A172 (cell line): ENCODE data around the gene B4GALNT4. TPM values are rescaled to one million over a fixed set of nuclear protein-coding genes. Genes with fewer than 3 reads are reported as not detected.
"Not testable (repeated sequence)": the region's sequence is repeated elsewhere in the genome, so short reads cannot be mapped to it uniquely, and the experiment has no call there.

Experiments used
- DNase-seq: peaks from one replicate; pipeline ENCODE4 v3.0.0-alpha.2; 2015; ENCODE audit warnings: low spot score
- total RNA-seq: library from RNA; depleted of rRNA; stranded (reverse); fragments of >200 nt; shearing (Covaris generic); gene quantifications from 2 replicates; pipeline ENCODE4 v1.2.3, GENCODE V29; 2014

B4GALNT4 gene
- total RNA-seq, 1 experiment from 2014 or later, result 27.9 TPM

DNA sequence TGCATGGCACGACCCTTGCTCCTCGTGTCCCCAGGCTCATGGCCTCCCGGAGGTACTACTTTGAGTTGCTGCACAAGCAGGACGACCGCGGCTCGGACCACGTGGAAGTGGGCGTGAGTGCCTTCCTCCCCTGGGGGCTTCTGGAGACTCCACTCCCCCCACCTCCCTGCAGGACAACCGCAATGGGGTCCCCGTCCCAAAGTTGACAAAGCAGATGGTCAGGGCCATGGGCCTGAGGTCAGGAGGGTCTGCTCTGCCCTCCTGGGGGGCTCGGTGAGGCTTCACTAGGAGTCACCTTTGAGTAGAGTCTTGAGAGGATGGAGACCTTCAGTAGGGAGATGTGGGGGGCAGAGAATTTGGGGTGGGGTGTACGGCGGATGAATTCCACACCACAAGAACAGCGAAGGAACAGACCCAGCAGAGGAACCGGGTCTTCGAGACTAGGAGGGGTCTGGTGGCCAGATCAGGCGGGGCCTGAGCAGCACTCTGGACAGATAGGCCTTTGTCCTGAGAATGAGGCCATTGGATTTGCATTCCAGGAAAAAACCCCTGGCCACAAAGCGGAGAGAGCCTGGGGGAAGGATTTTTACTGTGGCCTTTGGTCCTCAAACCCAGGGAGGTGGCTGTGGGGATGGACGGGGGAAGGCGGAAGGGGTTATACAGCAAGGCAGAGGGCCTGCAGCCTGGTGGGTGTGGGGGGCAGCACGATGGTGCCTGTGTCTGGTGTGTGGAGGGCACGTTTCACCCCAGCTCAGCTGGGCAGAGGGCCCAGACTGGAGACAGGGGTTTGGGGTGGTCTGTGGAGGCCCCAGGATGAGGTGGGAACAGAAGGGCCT, 4.6 kb downstream of the B4GALNT4 start:
- DNase-seq, result no peak

DNA sequence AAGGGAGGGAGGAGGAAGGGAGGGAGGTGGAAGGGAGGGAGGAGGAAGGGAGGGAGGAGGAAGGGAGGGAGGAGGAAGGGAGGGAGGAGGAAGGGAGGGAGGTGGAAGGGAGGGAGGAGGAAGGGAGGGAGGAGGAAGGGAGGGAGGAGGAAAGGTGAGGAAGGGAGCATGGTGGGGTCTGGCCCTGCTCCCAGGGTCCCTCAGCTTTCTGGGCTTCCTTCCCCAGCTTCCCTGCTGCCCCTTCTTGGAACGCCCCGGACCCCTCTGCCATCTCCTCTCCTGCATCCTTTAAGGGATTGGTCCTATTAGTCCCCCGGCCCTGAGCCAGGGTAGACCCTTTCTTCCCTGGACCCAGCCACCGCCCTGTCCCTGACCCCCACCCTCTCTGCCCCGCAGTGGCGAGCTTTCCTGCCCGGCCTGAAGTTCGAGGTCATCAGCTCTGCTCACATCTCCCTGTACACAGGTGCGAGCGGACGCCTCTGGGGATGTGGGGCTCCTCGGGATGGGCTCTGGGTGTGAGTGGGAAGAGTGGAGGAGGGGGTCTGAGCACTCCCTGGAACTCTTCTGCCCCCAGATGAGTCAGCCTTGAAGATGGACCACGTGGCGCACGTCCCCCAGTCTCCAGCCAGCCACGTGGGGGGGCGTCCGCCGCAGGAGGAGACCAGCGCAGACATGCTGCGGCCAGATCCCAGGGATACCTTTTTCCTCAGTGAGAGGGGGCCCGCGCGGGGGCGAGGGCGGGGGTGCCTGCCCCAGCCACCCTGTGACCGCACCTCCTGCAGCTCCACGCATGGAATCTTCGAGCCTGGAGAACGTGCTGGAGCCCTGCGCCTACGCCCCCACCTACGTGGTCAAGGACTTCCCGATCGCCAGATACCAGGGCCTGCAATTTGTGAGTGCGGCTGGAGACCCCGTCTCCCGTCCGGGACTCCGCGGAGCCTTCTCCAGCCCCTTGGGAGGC, 6.0 kb downstream of the B4GALNT4 start:
- DNase-seq, result no peak

DNA sequence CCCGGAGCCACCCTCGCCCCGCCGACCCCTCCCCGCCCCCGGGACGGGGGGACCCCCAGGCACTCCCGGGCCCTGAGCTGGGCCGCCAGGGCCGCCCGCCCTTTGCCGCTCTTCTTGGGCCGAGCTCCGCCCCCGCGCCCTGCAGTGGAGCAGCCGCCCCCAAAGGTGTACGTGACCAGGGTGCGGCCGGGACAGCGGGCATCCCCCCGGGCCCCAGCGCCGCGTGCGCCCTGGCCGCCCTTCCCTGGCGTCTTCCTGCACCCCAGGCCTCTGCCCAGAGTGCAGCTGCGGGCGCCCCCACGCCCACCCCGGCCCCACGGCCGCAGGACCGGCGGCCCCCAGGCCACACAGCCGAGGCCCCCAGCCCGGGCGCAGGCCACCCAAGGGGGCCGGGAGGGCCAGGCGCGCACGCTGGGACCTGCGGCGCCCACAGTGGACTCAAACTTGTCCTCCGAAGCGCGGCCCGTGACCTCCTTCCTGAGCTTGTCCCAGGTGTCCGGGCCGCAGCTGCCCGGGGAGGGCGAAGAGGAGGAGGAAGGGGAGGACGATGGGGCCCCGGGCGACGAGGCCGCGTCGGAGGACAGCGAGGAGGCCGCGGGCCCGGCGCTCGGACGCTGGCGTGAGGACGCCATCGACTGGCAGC, 7.4 kb downstream of the B4GALNT4 start:
- DNase-seq, result no peak

DNA sequence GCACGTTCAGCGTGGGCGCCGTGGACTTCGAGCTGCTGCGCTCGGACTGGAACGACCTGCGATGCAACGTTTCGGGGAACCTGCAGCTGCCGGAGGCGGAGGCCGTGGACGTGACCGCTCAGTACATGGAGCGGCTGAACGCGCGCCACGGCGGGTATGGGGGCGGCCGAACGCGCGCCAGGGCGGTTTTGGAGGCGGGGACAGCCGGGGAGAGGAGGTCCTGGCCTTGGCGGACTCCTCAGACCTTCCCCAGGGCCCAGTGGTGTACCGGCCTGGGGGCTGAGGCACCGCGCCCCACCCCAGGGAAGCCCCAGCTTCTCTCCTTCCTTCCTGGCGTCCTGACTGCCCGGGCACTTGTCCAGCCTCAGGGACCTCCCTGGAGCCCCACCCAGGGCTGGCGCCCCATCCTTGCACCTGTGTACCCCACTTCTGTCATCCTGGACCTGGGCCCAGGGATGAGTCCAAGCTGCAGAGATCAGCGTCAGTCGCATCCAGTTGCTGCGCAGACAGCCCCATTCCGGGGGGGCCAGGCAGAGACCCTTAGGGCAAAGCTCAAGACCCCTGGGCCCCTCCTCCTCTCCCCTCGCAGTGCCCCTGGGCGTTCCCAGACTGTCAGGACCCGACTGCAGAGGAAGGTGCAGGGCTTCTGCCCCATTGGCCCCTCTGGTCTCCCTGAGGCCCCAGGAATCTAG, 8.0 kb downstream of the B4GALNT4 start:
- no peak for DNase-seq

DNA sequence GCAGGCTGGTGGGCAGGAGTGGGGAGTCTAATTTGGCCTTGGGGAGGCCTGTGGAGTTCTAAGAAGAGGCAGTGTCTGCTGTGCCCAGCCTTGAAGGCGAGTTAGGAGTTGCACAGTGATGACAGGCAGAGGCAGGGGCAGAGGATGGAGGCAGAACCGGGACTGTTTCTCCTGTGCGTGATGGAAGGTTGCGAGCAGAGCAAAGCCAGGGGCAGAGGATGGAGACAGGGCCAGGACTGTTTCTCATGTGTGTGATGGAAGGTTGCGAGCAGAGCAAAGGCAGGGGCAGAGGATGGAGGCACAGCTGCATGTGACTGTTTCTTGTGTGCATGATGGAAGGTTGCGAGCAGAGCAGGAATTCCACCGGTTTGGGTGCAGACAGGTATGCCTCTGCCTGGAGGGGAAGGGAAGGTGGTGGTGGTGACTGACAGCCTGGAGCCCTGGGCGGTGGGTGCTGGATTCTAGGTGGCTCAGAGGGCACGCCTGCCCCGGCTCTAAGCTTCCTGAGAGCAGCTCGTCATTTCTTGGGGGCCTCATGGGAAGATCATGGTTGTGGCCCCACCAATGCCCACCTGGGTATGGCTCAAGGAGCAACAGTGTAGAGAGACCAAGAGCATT, 8.7 kb downstream of the B4GALNT4 start:
- no peak for DNase-seq

DNA sequence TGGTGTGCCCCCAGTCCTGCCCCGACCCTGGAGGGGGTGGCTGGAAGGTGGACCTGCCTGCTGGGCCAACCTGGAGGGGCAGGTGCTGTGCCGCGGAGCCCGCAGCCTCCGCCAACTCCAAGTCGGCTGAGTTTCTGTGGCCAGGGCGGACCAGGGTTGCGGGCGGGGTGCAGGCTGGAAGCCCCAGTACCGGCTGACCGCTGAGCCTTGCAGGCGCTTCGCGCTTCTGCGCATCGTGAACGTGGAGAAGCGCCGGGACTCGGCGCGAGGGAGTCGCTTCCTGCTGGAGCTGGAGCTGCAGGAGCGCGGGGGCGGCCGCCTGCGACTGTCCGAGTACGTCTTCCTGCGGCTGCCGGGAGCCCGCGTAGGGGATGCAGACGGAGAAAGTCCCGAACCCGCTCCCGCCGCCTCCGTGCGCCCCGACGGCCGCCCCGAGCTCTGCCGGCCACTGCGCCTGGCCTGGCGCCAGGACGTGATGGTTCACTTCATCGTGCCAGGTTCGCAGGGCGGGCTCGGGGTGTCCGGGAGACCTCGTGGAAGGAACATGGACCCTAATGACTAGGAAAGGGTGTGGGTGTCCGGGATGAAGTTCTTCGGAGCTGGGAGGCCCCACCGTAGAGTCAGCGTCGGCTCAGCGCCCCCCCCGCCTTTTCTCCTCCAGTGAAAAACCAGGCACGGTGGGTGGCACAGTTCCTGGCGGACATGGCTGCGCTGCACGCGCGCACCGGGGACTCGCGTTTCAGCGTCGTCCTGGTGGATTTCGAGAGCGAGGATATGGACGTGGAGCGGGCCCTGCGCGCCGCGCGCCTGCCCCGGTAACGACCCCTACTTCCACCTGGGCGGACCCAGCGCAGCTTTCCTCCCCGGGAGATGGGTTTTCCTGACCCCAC, 10.2 kb downstream of the B4GALNT4 start:
- no peak for DNase-seq

DNA sequence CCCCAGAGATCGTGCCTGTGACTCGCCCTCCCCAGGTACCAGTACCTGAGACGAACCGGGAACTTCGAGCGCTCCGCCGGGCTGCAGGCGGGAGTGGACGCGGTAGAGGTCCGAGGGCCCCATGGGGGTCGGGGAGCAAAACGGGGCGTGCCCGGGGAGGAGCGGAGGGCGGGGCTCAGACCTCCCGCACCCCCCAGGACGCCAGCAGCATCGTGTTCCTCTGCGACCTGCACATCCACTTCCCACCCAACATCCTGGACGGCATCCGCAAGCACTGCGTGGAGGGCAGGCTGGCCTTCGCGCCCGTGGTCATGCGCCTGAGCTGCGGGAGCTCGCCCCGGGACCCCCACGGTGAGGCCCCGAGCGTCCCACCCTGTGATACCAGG, 10.8 kb downstream of the B4GALNT4 start:
- DNase-seq, result no peak

DNA sequence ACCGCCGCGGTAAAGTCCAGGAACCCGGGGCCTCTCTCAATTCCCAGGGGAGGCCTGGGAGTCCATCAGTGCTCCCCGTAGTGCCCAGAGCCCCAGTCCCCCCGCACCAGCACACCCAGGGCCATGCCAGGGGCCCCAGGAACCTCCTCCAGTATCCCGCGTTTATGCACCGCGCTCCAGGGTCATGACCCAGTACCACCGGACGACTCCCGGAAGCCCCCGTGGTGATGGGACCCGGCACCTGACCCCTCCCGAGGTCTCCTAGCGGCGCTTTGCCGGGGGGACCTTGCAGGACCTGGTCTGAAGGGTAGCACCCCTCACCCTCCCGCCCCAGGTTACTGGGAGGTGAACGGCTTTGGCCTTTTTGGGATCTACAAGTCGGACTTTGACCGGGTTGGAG, 11.2 kb downstream of the B4GALNT4 start:
- no peak for DNase-seq

DNA sequence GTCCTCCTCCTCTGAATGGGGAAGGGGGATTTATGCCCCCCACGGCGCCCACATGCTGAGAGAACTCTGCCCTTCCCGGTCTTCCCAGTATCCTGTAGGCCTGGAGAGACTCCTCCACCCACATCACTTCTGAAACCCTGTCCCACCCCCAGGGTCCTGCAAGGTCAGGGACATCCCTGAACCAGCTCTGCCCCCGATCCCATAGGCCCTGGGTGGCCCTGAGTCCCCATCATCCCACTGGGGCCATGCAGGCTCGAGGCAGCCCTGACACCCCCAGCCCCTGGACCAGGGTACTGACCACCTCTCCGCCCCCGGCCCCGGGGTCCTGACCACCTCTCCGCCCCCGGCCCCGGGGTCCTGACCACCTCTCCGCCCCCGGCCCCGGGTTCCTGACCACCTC, 11.7 kb downstream of the B4GALNT4 start:
- no peak for DNase-seq

DNA sequence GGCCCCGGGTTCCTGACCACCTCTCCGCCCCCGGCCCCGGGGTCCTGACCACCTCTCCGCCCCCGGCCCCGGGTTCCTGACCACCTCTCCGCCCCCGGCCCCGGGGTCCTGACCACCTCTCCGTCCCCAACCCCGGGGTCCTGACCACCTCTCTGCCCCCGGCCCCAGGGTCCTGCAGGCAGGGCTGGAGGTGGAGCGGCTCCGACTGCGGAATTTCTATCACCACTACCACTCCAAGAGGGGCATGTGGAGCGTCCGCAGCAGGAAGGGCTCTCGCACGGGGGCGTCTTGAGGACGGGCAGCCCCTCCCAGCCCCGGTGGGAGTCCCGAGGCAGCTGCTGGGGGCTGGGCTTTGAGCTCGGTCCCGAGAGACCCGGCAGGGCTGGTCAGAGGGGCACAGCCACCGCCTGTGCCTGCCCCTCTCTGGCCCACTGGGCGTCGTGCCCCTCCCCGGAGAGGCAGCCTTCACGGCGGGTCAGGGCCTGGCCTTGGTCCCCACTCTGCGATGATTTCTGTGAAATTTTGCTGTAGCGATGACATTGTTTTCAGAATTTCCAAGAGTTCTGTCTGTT, 12.3 kb downstream of the B4GALNT4 start:
- no peak for DNase-seq

DNA sequence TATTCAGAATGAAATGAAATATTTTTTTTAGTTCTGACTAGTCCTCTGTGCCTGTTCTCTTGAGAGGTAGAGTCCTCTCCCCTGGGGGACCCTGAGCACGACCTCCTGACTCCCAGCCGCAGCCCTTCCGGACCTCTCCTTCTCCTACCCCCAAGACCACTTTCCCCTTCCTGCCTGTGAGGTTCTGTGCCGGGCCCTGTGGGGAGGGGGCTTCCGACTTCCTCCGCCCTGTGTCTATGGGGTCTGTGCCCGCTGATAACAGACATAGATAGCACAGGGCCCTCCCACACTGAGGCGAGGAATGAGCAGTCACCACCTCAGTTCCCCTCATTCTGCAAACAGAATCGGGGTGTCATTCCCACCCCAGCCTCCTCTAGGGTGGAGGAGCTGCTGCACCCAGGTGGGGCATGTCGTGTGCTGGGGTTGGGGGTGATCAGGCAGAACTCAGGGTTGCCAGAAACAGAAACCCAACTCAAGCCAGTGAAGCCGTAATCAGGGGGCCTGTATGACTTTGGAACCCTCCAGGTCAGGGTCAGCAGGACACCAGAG, 12.9 kb downstream of the B4GALNT4 start:
- no peak for DNase-seq

DNA sequence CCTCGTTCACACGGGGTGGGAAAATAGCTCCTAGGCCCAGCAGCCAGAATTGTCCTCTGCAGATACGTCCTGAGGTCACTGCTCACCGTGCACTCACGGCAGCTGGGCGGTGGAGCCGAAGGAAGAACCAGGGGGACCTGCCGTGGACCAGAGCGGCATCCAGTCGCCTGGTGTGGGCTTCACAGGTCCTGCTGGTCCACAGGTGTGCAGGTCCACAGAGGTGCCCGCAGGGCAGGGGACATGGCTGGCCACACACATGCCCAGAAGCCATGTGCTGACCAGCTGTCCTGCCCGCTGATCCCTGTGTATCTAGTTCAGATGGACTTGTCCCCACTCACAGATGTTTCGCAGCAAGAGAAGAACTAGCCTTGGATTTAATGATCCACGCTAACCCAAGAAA, 14.1 kb downstream of the B4GALNT4 start:
- no peak for DNase-seq

DNA sequence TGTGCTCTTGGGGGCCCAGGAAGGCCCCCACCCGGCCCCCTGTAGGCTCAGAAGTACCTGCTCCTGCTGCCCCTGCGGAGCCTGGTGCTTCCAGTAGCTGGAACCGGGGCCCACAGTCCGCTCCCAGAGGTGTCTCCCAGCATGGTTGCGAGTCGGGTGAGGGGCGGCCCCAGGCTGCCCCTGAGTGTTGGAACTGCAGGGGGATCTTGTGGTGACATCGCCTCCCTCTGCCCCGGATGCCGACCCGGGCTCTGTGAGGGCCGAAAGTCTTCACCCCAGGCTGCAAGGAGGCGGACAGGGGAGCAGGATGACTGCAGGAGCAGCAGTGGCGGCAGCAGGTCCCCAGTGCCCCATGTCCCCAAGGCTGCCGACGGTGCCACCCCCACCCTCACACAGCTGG, 15.2 kb downstream of the B4GALNT4 start:
- no peak for DNase-seq

DNA sequence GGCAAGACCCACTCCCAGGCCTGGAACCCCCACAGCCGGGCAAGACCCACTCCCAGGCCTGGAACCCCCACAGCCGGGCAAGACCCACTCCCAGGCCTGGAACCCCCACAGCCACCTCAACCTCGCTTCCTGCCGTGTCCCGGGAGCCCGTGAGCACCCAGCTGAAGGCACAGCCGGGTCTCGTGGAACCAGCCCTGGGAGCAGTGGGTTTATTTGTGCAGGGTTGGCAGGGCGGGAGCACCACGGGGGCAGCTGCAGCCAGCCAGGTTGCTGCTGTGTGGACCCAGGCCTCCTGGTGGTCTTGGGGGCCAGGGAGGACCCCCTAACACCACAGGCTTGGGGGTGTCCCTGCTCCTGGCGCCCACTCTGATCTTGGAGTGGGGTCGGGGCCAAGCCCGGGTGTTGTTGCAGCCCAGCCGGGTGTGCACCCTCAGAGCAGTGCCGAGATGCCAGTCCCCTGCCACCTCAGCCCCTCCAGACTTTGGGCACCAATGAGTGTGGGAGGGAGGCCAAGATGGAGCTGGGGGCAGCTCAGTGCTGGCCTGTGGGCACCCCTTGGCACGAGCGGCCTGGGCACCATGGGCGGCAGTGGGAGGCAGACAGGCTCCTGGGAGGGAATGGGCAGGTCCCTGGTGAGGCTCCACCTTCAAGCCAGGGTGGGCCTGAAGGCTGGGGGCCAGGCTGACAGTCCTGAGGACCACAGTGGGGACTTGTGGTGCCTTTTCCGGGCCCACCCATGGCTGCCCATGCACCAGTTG, 16.5 kb downstream of the B4GALNT4 start:
- DNase-seq, result no peak

DNA sequence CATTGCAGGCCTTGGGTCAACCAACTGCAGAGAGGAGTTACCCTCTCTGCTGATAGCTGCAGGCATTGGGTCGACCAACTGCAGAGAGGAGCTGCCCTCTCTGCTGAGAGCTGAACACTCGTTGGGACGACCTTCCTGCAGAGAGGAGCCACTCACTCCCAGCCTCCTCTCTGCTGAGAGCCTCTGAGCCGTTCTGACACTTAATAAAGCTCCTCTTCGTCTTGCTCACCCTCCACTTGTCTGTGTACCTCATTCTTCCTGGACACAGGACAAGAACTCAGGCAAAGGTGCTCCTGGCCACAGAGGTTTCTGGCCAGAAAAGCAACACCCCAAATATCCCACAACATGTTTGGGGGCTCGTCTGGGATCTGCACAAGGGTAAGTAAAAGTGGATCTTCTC, 17.2 kb downstream of the B4GALNT4 start:
- DNase-seq, result no peak

DNA sequence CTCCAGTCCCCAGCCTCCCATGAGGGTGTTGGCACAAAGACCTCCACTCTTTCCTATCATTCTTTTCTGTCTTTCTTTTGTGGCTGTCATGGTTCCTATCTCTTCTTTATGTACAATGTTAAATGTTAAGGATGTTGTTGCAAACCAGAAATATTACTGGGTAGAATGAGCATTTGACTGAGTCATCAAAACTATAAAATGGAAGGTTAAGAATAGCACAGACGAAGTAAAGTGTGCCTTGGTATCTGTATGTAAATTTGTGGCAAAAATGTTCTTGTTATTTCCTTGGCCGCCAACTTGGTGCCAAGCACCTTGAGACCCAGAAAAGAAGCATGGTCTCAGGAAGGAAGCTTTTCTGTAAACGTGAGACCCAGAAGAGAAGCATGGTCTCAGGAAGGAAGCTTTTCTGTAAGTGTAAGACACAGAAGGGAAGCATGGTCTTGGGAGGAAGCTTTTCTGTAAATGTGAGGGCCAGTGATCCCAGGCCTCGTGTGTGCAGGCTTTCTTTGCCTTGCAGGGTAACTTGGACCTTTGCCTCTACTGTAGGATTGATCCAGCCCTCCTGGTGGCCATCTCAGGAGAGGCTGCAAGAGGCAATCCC, 18.0 kb downstream of the B4GALNT4 start:
- no peak for DNase-seq

DNA sequence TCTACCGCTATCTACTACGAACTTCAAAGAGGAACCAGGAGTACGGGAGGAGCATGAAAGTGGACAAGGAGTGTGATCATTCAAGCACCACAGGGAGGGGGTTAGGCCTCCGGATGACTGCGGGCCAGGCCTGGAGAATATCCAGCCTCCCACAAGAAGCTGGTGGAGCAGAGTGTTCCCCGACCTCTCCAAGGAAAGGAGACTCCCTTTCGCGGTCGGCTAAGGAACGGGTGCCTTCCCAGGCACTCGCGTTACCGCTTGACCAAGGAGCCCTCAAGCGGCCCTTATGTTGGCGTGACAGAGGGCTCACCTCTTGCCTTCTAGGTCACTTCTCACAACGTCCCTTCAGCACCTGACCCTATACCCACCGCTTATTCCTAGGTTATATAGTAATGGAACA, 20.1 kb downstream of the B4GALNT4 start:
- not testable (repeated sequence) for DNase-seq

DNA sequence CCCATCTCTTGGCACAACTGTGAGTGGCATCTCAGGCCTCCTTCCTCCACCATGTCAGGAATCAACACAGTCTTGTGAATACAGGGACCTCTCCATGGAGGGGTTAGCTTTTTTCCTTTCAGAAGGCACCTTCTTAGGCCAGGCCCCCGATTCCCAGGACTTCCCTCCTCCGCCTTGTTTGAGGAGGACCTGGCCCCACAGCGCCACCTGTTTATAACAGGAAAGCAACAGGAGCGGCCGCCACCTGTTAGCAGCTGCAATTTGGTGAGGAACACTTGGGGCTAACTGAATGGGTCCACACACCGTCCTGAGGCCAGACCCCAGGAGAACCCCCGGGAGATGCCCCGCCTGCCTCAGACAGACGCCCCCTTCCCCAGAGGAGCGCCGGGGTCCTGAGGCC, 20.9 kb downstream of the B4GALNT4 start:
- DNase-seq, result no peak
